GM21423 (cell line): ENCODE results near the gene SIRT5.

Experiments
- ATAC-seq: cut with Tn5 transposase; IDR thresholded peaks from one replicate; pipeline ENCODE4 v1.9.1; 2021; ENCODE audit warnings: mild to moderate bottlenecking, moderate library complexity; ENCODE audit not compliant: unreplicated experiment

The SIRT5 gene

GRCh38 chr6:13586603-13587542 is 12.5 kb downstream of the SIRT5 start:
- ATAC-seq, result no peak

DNA sequence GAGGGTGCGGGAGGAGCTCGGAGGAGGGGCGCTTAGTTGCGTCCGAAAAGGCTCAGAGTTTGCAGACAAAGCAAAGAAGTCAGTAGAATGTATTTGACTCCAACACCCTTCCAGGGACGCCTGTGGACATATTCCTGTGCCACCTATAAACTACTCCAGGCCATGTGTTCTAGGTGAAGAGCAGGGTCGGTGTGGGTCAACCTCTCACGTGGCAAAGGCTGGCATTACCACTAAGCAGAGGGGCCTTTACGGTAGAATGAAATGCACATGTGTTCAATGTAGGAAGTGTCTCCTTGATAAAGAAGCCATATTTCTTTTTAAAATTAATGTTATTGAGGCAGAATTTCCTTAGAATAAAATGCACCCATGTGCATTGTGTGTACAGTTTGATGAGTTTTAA is 15.4 kb downstream of the SIRT5 start:
- ATAC-seq, result no peak

- no peak for ATAC-seq
Measured at GRCh38 chr6:13590574-13591153, 16.3 kb downstream of the SIRT5 start.

GRCh38 chr6:13591205-13591921 is 17.0 kb downstream of the SIRT5 start:
- no peak for ATAC-seq

- ATAC-seq, result no peak
Measured at GRCh38 chr6:13593103-13593502, 18.7 kb downstream of the SIRT5 start.

GRCh38 chr6:13593720-13594119 is 19.3 kb downstream of the SIRT5 start:
- ATAC-seq, result no peak

- no peak for ATAC-seq
Measured at GRCh38 chr6:13597073-13597472, 22.7 kb downstream of the SIRT5 start.

- ATAC-seq, result no peak
Measured at GRCh38 chr6:13600036-13600435, 25.6 kb downstream of the SIRT5 start.

DNA sequence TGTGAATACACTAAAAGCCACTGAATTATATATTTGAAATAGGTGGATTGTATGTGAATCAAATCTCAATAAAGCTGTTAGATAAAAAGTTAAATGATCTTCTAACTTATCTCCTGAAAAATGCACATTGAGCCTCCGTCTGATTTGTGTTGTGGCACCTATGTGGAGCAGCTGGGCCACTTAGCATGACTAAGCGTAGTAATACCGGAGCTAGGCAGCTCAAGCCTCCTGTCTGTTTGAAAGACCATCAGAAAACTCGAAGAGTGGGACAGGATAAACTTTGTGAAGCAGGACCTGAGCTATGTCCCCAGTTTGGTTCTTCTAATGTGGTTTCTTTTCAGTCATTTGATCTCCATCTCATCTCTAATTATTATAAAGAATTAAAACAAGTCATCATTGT is 29.7 kb downstream of the SIRT5 start:
- ATAC-seq, result no peak

GRCh38 chr6:13604546-13605416 is 30.4 kb downstream of the SIRT5 start:
- ATAC-seq, result no peak

- no peak for ATAC-seq
Measured at GRCh38 chr6:13605634-13606033, 31.2 kb downstream of the SIRT5 start.

DNA sequence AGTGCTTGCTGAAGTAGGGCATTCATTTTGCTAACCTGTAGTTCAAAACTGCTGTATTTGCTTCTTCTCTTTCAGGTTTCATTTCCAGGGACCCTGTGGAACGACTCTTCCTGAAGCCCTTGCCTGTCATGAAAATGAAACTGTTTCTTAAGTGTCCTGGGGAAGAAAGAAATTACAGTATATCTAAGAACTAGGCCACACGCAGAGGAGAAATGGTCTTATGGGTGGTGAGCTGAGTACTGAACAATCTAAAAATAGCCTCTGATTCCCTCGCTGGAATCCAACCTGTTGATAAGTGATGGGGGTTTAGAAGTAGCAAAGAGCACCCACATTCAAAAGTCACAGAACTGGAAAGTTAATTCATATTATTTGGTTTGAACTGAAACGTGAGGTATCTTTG is 37.3 kb downstream of the SIRT5 start:
- no peak for ATAC-seq

GRCh38 chr6:13613029-13613594 is 38.7 kb downstream of the SIRT5 start:
- ATAC-seq, result no peak

- ATAC-seq, result peak; percentile 12
Measured at GRCh38 chr6:13614126-13614925, 39.9 kb downstream of the SIRT5 start.

DNA sequence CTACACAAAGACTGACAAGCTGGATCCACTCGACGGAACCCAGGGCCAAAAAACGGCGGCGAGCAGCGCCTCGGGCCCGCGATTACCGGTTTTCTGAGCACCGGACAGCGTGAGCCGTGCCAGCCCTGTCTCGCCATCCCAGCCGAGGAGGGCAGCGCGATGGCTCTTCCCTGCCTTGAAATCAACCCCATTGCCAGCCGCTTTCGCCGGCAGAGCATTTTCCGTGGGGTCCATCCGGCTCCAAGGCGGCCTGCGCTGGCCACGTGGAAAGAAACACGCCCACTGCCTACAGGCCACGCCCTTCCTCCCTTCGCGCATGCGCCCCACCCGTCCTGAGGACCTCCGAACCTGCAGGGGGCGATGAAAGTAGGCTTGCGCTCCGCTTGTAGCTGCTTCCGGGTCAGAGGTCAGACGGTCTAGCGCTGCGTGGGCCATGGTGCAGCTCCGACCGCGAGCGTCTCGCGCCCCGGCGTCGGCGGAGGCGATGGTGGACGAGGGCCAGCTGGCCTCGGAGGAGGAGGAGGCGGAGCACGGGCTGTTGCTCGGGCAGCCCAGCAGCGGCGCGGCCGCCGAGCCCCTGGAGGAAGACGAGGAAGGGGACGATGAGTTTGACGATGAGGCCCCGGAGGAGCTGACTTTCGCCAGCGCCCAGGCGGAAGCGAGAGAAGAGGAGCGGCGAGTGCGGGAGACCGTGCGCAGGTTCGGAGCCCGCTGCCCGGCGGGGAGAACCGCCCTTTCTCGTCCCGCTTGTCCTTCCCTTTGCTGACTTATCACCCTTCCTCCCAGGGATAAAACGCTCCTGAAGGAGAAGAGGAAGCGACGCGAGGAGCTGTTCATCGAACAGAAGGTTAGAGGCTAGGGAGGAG is 40.8 kb downstream of the SIRT5 start, which contains the start of gene NOL7:
TSS of gene NOL7 (plus strand) at position 410 of the 866 bp plus-strand sequence. CDS start at position 434, 24 bp downstream.
- peak; percentile 89 for ATAC-seq

- no peak for ATAC-seq
Measured at GRCh38 chr6:13615792-13616120, 41.4 kb downstream of the SIRT5 start.

- no peak for ATAC-seq
Measured at GRCh38 chr6:13617066-13617465, 42.7 kb downstream of the SIRT5 start.

DNA sequence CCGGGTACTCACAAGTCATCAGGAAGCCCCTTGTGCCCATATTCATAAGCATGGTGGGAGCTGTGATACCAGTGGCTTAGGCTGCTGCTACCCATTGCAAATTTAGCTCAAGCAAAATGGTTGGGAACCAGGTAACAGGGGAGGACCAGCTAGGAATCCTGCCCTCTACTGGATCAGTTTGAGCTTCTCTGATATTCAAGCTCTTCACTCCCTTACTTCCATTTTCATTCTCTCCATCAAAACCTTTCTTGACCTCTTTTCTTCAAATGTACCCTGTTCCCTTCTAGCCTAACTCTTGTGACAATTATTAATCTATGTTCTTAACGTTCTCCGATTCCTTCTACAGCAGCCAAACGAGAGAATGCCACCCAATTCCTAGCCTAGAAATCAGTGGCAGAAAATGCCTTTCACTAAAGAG is 50.5 kb downstream of the SIRT5 start:
- peak; percentile 56 for ATAC-seq
